Measurements from ENCODE around the gene LRTM2.

Gene LRTM2

DNA sequence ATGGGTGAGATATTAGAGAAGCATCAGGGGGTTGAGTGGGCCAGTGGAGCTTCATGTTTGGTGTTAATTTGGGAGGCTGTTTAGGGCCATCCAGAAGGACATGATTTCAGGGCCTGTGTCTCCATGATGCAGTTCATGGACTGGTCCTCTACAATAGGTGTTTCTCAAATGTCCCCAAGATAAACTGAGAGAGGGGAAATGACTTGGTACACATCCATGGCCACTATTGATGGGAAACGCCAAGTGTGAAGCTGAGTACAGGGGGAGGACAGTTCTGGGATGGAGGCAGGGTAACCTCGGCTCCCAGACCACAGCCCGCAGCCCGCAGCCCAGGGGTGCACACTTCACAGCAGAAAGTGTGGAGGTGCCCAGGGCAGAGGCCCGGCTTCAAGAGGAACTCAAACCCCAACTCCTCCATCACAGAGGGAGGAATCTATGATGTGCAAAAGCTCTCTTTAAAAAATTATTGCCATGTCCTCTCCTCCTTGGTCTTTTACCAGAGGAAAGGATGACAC, 64.8 kb downstream of the LRTM2 start:
- no peak overlapping the region for H3K4me3 ChIP-seq (ENCODE audit: control insufficient read depth, low read depth, low read length)
- DNase-seq (ENCODE audit: low read depth): no peak
- TF ChIP-seq, protein P1, sequence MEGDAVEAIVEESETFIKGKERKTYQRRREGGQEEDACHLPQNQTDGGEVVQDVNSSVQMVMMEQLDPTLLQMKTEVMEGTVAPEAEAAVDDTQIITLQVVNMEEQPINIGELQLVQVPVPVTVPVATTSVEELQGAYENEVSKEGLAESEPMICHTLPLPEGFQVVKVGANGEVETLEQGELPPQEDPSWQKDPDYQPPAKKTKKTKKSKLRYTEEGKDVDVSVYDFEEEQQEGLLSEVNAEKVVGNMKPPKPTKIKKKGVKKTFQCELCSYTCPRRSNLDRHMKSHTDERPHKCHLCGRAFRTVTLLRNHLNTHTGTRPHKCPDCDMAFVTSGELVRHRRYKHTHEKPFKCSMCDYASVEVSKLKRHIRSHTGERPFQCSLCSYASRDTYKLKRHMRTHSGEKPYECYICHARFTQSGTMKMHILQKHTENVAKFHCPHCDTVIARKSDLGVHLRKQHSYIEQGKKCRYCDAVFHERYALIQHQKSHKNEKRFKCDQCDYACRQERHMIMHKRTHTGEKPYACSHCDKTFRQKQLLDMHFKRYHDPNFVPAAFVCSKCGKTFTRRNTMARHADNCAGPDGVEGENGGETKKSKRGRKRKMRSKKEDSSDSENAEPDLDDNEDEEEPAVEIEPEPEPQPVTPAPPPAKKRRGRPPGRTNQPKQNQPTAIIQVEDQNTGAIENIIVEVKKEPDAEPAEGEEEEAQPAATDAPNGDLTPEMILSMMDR (conservative IDR thresholded peaks at IDR 0.05; ENCODE audit: control insufficient read depth, insufficient read depth, low read depth, low read length): no peak

DNA sequence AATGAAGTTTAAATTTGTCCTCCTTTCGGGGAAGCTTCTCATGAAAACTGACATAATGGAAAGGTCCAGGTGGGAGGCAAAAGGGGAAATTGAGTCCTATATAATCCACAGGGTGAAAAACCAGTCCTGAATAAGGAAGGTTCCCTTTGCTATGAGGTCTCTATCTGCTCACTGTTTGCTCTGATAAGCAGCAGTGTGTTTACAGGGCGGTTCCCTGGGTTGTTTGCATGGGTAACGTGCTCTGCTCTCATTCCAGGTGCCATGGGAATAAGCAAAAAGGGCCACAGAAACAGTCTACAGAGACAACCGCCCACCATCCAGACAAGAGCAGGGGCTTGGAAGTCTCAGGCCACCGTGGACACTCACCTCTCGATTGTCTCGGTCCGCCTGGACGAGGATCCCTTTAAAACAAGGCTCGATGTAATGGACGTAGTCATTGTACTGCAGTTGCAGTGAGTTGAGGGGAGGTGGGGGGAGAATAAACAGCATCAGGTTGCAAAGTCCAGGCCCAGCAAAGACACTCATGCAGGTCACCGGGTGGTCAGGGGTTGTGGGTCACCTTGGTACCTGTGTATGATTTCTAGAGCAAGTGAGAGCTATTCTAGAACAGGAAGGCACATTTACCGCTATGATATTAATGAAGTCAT, 65.4 kb downstream of the LRTM2 start:
- H3K4me3 ChIP-seq (ENCODE audit: control insufficient read depth, low read depth, low read length): no peak overlapping the region
- TF ChIP-seq, protein P1 (conservative IDR thresholded peaks at IDR 0.05; ENCODE audit: control insufficient read depth, insufficient read depth, low read depth, low read length): no peak
- no peak for DNase-seq (ENCODE audit: low read depth)
